ENCODE measurements around the gene ELF3. TPM values are rescaled to one million over a fixed set of nuclear protein-coding genes. Genes with fewer than 3 reads are reported as not detected.
"Not testable (repeated sequence)": the region's sequence is repeated elsewhere in the genome, so short reads cannot be mapped to it uniquely, and the experiment has no call there.

Gene ELF3
- total RNA-seq, 3 donors from 2014 or later (not counting 1 experiment from before 2014, with no cell fraction given), result 1.0 to 3.0 (median 2.0) TPM

DNA sequence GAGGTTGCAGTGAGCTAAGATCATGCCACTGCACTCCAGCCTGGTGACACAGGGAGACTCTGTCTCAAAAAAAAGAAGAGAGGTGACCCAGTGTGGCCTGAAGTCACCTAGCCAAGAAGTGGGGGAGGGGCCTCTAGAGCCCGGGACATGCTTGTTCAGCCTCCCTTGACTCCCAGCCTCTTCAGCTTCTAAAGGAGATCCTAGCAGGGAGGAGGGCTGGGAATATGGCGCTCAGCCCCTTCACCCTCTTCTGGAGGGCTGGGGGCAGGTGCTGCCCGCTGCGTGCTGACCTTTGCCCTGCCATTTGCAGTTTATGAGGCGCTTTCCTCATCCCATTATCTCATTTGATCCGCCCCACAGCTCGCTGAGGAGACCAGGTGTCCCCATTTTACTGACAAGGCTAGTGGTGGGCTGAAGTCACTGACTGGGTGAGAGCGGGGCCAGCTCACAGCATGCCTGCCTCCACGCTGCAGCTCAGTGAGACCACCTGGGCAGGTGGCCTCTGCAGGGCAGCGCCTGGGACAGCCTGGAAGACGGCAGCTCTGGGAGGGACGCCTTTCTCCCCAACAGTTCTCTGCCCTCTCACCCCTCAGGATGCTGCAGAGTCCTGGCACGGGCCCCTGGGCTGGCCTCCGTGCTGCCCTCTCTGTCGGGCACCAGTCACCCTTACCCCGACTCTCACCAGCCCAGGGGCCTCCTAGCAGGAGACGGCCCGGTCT is 7.5 kb downstream of the ELF3 start:
- DNase-seq (no peak), ATAC-seq (no peak)
- Mint-ChIP-seq H3K4me1 (peaks cover under 1 to 18% of the 10 kb centered on the region in 2 donors), H3K36me3 (no peaks in the 10 kb centered on the region), H3K4me3 (no peak overlapping the region), H3K9me3 (no peaks in the 10 kb centered on the region), H3K27ac (peak overlapping the region in 1 of 2 donors; percentile 22), H3K27me3 (ENCODE audit: low read depth in 2 of 2) (peaks cover 2 to 3% of the 10 kb centered on the region in 2 donors)
- H3K4me3 ChIP-seq (ENCODE audit: low read length), result no peak overlapping the region
- H3K9me3 ChIP-seq (ENCODE audit: control insufficient read depth, insufficient read depth, low read length), result no peaks in the 10 kb centered on the region
- 79% methylated on average over 18 of the region's 18 CpGs for WGBS (ENCODE audit: insufficient coverage)
- H3K27ac ChIP-seq (ENCODE audit: low read length), result no peak overlapping the region
- H3K4me1 ChIP-seq (ENCODE audit: control insufficient read depth, insufficient read depth, low read length), result peaks cover 9% of the 10 kb centered on the region
- TF ChIP-seq, protein P1, sequence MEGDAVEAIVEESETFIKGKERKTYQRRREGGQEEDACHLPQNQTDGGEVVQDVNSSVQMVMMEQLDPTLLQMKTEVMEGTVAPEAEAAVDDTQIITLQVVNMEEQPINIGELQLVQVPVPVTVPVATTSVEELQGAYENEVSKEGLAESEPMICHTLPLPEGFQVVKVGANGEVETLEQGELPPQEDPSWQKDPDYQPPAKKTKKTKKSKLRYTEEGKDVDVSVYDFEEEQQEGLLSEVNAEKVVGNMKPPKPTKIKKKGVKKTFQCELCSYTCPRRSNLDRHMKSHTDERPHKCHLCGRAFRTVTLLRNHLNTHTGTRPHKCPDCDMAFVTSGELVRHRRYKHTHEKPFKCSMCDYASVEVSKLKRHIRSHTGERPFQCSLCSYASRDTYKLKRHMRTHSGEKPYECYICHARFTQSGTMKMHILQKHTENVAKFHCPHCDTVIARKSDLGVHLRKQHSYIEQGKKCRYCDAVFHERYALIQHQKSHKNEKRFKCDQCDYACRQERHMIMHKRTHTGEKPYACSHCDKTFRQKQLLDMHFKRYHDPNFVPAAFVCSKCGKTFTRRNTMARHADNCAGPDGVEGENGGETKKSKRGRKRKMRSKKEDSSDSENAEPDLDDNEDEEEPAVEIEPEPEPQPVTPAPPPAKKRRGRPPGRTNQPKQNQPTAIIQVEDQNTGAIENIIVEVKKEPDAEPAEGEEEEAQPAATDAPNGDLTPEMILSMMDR (IDR thresholded peaks at IDR 0.05), result no peak
- no peaks in the 10 kb centered on the region for H3K36me3 ChIP-seq (ENCODE audit: control insufficient read depth, insufficient read depth, low read length)
- no peaks in the 10 kb centered on the region for H3K27me3 ChIP-seq (ENCODE audit: control insufficient read depth, insufficient read depth, low read length)
- intact Hi-C loops (cut with micrococcal nuclease), result loop anchor here (10.0 kb wide), 1 partner anchor 117 kb away; no protein-coding TSS in a partner anchor

GRCh38 chr1:202018468-202019234 is 8.3 kb downstream of the ELF3 start:
- intact Hi-C loops (cut with micrococcal nuclease), result loop anchor here (10.0 kb wide), 1 partner anchor 116 kb away; no protein-coding TSS in a partner anchor

DNA sequence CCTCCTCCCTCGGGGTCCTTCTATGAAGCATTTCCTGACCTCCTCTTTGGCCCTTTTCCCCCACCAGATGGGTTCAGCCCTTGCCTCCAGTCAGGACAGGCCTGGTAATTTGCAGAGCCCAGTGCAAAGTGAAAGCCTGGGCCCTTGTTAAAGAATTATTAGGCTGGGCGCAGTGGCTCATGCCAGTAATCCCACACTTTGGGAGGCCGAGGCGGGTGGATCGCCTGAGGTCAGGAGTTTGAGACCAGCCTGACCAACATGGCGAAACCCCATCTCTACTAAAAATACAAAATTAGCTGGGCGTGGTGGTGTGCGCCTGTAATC is 8.8 kb downstream of the ELF3 start:
- not testable (repeated sequence) for DNase-seq

More at GRCh38 chr1:202018468-202019234, 8.3 kb downstream of the ELF3 start:
- no peak overlapping the region for H3K4me3 ChIP-seq (ENCODE audit: low read length)
- peak in 2 of 3 donors; percentile 45 to 49 for ATAC-seq
- TF ChIP-seq, protein P1 (IDR thresholded peaks at IDR 0.05), result no peak
- no peaks in the 10 kb centered on the region for H3K9me3 Mint-ChIP-seq
- H3K27ac ChIP-seq (ENCODE audit: low read length), result no peak overlapping the region
- no peak overlapping the region for H3K4me3 Mint-ChIP-seq
- no peaks in the 10 kb centered on the region for H3K27me3 ChIP-seq (ENCODE audit: control insufficient read depth, insufficient read depth, low read length)
- H3K36me3 ChIP-seq (ENCODE audit: control insufficient read depth, insufficient read depth, low read length), result no peaks in the 10 kb centered on the region
- H3K27me3 Mint-ChIP-seq (ENCODE audit: low read depth in 2 of 2), result peaks cover 7 to 9% of the 10 kb centered on the region in 2 donors
- H3K36me3 Mint-ChIP-seq, result no peaks in the 10 kb centered on the region
- no peak for DNase-seq
- H3K4me1 ChIP-seq (ENCODE audit: control insufficient read depth, insufficient read depth, low read length), result peaks cover 9% of the 10 kb centered on the region
- H3K9me3 ChIP-seq (ENCODE audit: control insufficient read depth, insufficient read depth, low read length), result no peaks in the 10 kb centered on the region
- 56% methylated on average over 17 of the region's 19 CpGs for WGBS (ENCODE audit: insufficient coverage)
- H3K4me1 Mint-ChIP-seq, result peaks cover 6 to 22% of the 10 kb centered on the region in 2 donors
- peak overlapping the region in 1 of 2 donors; percentile 22 for H3K27ac Mint-ChIP-seq

DNA sequence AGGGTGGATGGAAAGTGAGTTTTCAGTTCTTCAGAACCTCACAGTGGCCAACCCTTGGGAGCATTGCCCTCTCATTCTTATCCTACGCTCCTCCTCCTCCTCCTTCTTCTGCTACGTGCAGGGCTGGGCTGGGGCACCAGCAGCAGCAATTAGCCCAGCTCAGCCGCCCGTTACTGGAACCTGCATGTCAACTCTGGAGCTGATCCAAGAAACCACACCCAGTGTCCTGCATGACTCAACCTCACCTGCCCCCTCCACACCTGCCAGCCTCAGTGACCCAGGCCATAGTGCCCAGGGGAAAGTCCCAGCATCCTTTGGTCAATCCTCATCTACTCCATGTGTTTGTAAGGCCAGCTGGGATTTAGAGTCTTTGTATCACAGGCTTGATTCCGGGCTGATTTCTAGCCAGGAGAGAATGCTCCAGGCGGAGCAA is 12.6 kb downstream of the ELF3 start:
- Histone ChIP-seq H3K36me3 (ENCODE audit: control insufficient read depth, insufficient read depth, low read length) (no peaks in the 10 kb centered on the region), H3K9me3 (ENCODE audit: control insufficient read depth, insufficient read depth, low read length) (no peaks in the 10 kb centered on the region), H3K27me3 (ENCODE audit: control insufficient read depth, insufficient read depth, low read length) (no peaks in the 10 kb centered on the region), H3K4me3 (ENCODE audit: low read length) (no peak overlapping the region), H3K27ac (ENCODE audit: low read length) (no peak overlapping the region), H3K4me1 (ENCODE audit: control insufficient read depth, insufficient read depth, low read length) (peaks cover 9% of the 10 kb centered on the region)
- Mint-ChIP-seq H3K4me1 (peaks cover 6 to 17% of the 10 kb centered on the region in 2 donors), H3K36me3 (no peaks in the 10 kb centered on the region), H3K27me3 (ENCODE audit: low read depth in 2 of 2) (peaks cover 4 to 9% of the 10 kb centered on the region in 2 donors), H3K4me3 (no peak overlapping the region), H3K27ac (no peak overlapping the region), H3K9me3 (no peaks in the 10 kb centered on the region)
- ATAC-seq (no peak), DNase-seq (no peak)
- TF ChIP-seq, protein P1 (IDR thresholded peaks at IDR 0.05), result no peak
- intact Hi-C loops (cut with micrococcal nuclease), result no loop called here
- 87% methylated on average over 6 of the region's 6 CpGs for WGBS (ENCODE audit: insufficient coverage)

More for the DNA sequence above, 8.8 kb downstream of the ELF3 start:
- not testable (repeated sequence) for H3K9me3 ChIP-seq (ENCODE audit: control insufficient read depth, insufficient read depth, low read length); H3K4me3 ChIP-seq (ENCODE audit: low read length); H3K27me3 Mint-ChIP-seq (ENCODE audit: low read depth in 2 of 2); ATAC-seq; H3K4me1 ChIP-seq (ENCODE audit: control insufficient read depth, insufficient read depth, low read length); H3K4me3 Mint-ChIP-seq; H3K36me3 Mint-ChIP-seq; H3K27me3 ChIP-seq (ENCODE audit: control insufficient read depth, insufficient read depth, low read length); H3K9me3 Mint-ChIP-seq; H3K27ac ChIP-seq (ENCODE audit: low read length); H3K36me3 ChIP-seq (ENCODE audit: control insufficient read depth, insufficient read depth, low read length)
- peaks cover 6 to 22% of the 10 kb centered on the region in 2 donors for H3K4me1 Mint-ChIP-seq
- intact Hi-C loops (cut with micrococcal nuclease), result loop anchor here (10.0 kb wide), 1 partner anchor 116 kb away; no protein-coding TSS in a partner anchor
- H3K27ac Mint-ChIP-seq, result peak overlapping the region in 1 of 2 donors; percentile 22
- WGBS (ENCODE audit: insufficient coverage), result 88% methylated on average over 8 of the region's 8 CpGs

All from natural killer cell (primary cell).